ENCODE measurements around the gene CNBP.
"Not testable (repeated sequence)": the region's sequence is repeated elsewhere in the genome, so short reads cannot be mapped to it uniquely, and the experiment has no call there.

The CNBP gene

GRCh38 chr3:129166579-129167332 lies 16.9 kb downstream of the CNBP start:
- no peak for DNase-seq (ENCODE audit: low read depth)
- TF ChIP-seq CTCF (IDR thresholded peaks at IDR 0.05; ENCODE audit: insufficient read depth, low read depth, low read length, missing control alignments), result no peak
- no peak overlapping the region for H3K4me3 ChIP-seq (ENCODE audit: low read length)

DNA sequence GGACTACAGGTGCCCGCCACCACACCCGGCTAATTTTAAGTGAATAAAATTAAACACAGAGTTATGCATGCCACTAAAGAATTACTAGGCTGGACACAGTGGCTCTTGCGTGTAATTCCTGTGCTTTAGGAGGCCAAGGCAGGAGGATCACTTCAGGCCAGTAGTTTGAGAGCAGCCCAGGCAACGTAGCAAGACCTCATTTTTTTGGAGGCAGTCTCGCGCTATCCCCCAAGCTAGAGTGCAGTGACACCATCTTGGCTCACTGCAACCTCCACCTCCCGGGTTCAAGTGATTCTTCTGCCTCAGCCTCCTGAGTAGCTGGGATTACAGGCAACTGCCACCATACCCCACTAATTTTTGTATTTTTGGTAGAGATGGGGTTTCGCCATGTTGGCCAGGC lies 18.1 kb downstream of the CNBP start:
- H3K4me3 ChIP-seq (ENCODE audit: low read length); DNase-seq (ENCODE audit: low read depth): not testable (repeated sequence)

DNA sequence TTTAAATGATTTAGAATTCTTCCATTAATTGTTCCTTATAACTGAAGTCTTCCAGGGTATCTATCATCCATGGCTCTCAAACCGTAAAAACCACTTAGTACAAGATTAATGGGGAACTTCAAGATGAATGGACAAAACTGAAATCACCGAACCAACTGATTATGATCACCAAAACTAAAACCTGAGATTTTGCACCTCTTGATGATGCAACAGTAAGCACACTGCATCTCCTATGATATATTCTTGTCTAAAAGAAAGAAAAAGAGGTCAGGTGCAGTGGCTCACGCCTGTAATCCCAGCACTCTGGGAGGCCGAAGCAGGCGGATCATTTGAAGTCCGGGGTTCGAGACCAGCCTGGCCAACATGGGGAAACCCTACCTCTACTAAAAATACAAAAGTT lies 19.2 kb downstream of the CNBP start:
- DNase-seq (ENCODE audit: low read depth), result no peak
- no peak overlapping the region for H3K4me3 ChIP-seq (ENCODE audit: low read length)
- TF ChIP-seq CTCF (IDR thresholded peaks at IDR 0.05; ENCODE audit: insufficient read depth, low read depth, low read length, missing control alignments), result no peak

GRCh38 chr3:129162729-129163579 lies 20.7 kb downstream of the CNBP start:
- DNase-seq (ENCODE audit: low read depth), result no peak
- peak; percentile 53 for TF ChIP-seq CTCF (IDR thresholded peaks at IDR 0.05; ENCODE audit: insufficient read depth, low read depth, low read length, missing control alignments)

DNA sequence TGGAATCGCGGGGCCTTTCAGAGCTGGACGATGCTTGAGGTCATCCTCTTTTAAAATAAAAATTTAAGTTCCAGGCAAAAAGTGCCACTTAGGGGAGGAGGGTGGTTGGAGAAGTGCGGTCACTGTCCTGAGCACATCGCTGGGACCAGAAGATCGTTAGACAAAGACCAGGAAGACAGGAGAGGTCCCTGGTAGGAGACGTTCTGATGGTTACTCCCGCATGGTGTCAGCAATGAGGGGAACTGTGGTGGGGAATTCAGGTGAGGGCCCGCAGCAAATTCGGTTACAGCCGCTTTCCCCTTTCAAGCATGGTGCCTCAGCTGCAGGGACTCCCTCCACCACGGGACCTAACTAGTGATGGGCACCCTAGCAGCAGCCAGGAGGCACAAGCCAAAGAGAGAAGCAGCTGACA lies 21.8 kb downstream of the CNBP start:
- TF ChIP-seq CTCF (IDR thresholded peaks at IDR 0.05; ENCODE audit: insufficient read depth, low read depth, low read length, missing control alignments), result no peak
- peak overlapping the region; percentile 88 for H3K4me3 ChIP-seq (ENCODE audit: low read length)
- DNase-seq (ENCODE audit: low read depth), result peak; percentile 38

More at GRCh38 chr3:129162729-129163579, 20.7 kb downstream of the CNBP start:
- H3K4me3 ChIP-seq (ENCODE audit: low read length), result no peak overlapping the region

DNA sequence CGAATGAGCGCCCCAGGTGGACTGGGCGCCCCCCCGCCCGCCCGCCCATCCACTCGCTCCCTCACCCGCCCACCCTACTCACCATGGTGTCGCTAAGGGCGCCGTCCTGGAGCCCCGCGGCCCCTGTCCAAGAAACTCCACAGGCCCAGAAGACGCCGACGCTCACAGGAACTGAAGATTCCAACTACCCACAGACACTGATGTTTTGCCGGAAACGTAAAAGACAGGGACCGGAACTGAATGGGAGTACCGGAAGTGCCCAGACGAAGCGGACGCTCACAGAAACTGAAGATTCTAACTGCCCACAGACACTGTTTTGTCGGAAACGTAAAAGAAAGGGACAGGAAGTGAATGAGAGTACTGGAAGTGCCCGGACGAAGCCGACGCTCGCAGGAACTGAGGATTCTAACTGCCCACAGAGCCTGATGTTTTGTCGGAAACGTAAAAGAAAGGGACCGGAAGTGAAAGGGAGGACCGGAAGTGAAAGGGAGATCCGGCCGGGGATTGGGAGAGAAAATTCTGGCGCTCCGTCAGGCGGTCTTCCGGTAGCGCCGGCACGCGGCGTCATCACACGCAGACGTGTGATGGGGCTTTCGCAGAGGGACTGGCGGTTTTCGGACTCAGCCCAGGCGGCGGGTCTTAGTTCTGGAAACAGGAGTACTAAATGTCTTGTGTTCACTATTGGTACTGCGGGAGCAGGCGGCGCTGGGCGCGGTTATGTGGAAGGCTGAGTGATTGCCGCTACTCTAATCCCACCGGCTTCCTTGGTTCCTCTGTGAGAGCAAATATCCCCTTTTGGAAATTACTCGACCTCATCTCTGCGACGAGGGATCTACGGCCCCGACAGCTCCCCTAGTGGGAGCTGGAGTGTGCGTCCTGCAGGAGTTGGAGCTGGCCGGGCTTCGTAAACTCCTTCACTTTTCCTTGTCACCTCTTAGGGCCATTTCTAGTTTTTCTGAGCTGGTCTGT lies 22.5 kb downstream of the CNBP start, which contains the start of gene ISY1:
TSS of gene ISY1 (minus strand) at position 173 of the 969 bp plus-strand sequence. CDS start at position 85, 88 bp downstream.
- H3K4me3 ChIP-seq (ENCODE audit: low read length), result peak within 1 kb of the TSS; percentile 88
- peak; percentile 90 for TF ChIP-seq CTCF (IDR thresholded peaks at IDR 0.05; ENCODE audit: insufficient read depth, low read depth, low read length, missing control alignments)
- peak; percentile 97 for DNase-seq (ENCODE audit: low read depth)

Data from epithelial cell of esophagus (primary cell).